GM23338 (cell line): ENCODE results near the gene RAB39A. TPM values are rescaled to one million over a fixed set of nuclear protein-coding genes. Genes with fewer than 3 reads are reported as not detected.
A peak's percentile ranks its signal among the peaks of the same experiment; 100 is the strongest.

Experiments used
- ATAC-seq: fragments of 200-7000 bp; cut with Tn5 transposase; 3 replicates; pipeline ENCODE4 v1.9.1; 2020
- DNase-seq: peaks from one replicate; pipeline ENCODE4 v3.0.0-alpha.2; 2015; ENCODE audit warnings: low spot score
- H2AFZ ChIP-seq: fragments of 200-600 bp; sonication (generic); 2 replicates; pipeline ENCODE4 v1.8.0; 2016; ENCODE audit warnings: antibody characterized with exemption, mild to moderate bottlenecking, moderate library complexity
- H3F3A ChIP-seq: fragments of 200-600 bp; sonication (generic); replicated peaks from 2 replicates; pipeline ENCODE4 v1.8.0; 2017; ENCODE audit warnings: antibody characterized with exemption, mixed run types, low read depth
- H3K27ac ChIP-seq: fragments of 200-600 bp; sonication (generic); 2 replicates; pipeline ENCODE4 v1.6.1; 2016; ENCODE audit warnings: low read depth
- H3K27me3 ChIP-seq: fragments of 200-600 bp; sonication (generic); 2 replicates; pipeline ENCODE4 v1.8.0; 2016; ENCODE audit warnings: mild to moderate bottlenecking, mixed run types, moderate library complexity; ENCODE audit not compliant: insufficient read depth
- H3K36me3 ChIP-seq: fragments of 200-600 bp; sonication (generic); 2 replicates; pipeline ENCODE4 v1.8.0; 2016; ENCODE audit warnings: mild to moderate bottlenecking; ENCODE audit not compliant: insufficient read depth
- H3K4me1 ChIP-seq: fragments of 200-600 bp; sonication (generic); 2 replicates; pipeline ENCODE4 v1.8.0; 2016; ENCODE audit warnings: mild to moderate bottlenecking, moderate library complexity; ENCODE audit not compliant: insufficient read depth
- H3K4me2 ChIP-seq: fragments of 200-600 bp; sonication (generic); 2 replicates; pipeline ENCODE4 v1.7.1; 2017; ENCODE audit warnings: mixed run types
- H3K4me3 ChIP-seq: fragments of 200-600 bp; sonication (generic); 2 replicates; pipeline ENCODE4 v1.6.1; 2016; ENCODE audit warnings: mixed run types
- H3K79me2 ChIP-seq: fragments of 200-600 bp; sonication (generic); replicated peaks from 2 replicates; pipeline ENCODE4 v1.8.0; 2017; ENCODE audit warnings: mild to moderate bottlenecking; ENCODE audit not compliant: insufficient read depth
- H3K9me2 ChIP-seq: fragments of 200-600 bp; sonication (generic); 2 replicates; pipeline ENCODE4 v1.8.0; 2017; ENCODE audit not compliant: insufficient read depth
- H4K20me1 ChIP-seq: fragments of 200-600 bp; sonication (generic); replicated peaks from 2 replicates; pipeline ENCODE4 v1.8.0; 2017; ENCODE audit warnings: mild to moderate bottlenecking; ENCODE audit not compliant: insufficient read depth
- H3K27ac Mint-ChIP-seq: 2 replicates; pipeline ENCODE4 v1.8.0; 2020; ENCODE audit warnings: inconsistent platforms, mild to moderate bottlenecking, moderate library complexity, mixed read lengths
- H3K27me3 Mint-ChIP-seq: 3 replicates; pipeline ENCODE4 v1.8.0; 2022; ENCODE audit warnings: low read depth, mild to moderate bottlenecking, moderate library complexity, mixed read lengths, inconsistent platforms; ENCODE audit not compliant: insufficient read depth, poor library complexity
- H3K36me3 Mint-ChIP-seq: 3 replicates; pipeline ENCODE4 v1.8.0; 2021; ENCODE audit warnings: low read depth, mild to moderate bottlenecking, inconsistent platforms, moderate library complexity, mixed read lengths
- H3K4me1 Mint-ChIP-seq: 3 replicates; pipeline ENCODE4 v1.8.0; 2020; ENCODE audit warnings: mild to moderate bottlenecking, inconsistent platforms, mixed read lengths
- H3K4me3 Mint-ChIP-seq: 3 replicates; pipeline ENCODE4 v1.8.0; 2021; ENCODE audit warnings: moderate library complexity, mild to moderate bottlenecking, inconsistent platforms, mixed read lengths
- H3K9me3 Mint-ChIP-seq: 3 replicates; pipeline ENCODE4 v1.8.0; 2020; ENCODE audit warnings: moderate library complexity, mild to moderate bottlenecking, inconsistent platforms, mixed read lengths
- CREB1 ChIP-seq: fragments of 250-450 bp; sonication (Bioruptor Pico); IDR thresholded peaks from 2 replicates; pipeline ENCODE4 v1.5.0; 2020; ENCODE audit warnings: low read depth, mild to moderate bottlenecking, moderate library complexity
- CTCF ChIP-seq, 2 experiments: fragments of 200-600 bp in 1 of 2; sonication (generic) in 1 of 2; conservative IDR thresholded peaks; 2 replicates each; pipeline versions ENCODE4 v1.5.1 to v1.6.1; 2016 to 2017; ENCODE audit warnings: antibody characterized with exemption in 2 of 2, low read depth in 2 of 2, mild to moderate bottlenecking in 2 of 2, moderate library complexity in 1 of 2
- EZH2phosphoT487 ChIP-seq: fragments of 200-600 bp; sonication (generic); IDR thresholded peaks from one replicate; pipeline ENCODE4 v1.8.1; 2018; ENCODE audit warnings: antibody characterized with exemption; ENCODE audit not compliant: unreplicated experiment
- JUNB ChIP-seq: IDR thresholded peaks from one replicate; pipeline ENCODE4 v1.6.1; 2016; ENCODE audit warnings: antibody characterized with exemption; ENCODE audit not compliant: unreplicated experiment
- NANOG ChIP-seq: IDR thresholded peaks from 2 replicates; pipeline ENCODE4 v1.6.1; 2016; ENCODE audit warnings: antibody characterized with exemption, borderline replicate concordance
- POLR2AphosphoS5 ChIP-seq: IDR thresholded peaks from 2 replicates; pipeline ENCODE4 v1.6.1; 2016; ENCODE audit warnings: antibody characterized with exemption, low read depth
- REST ChIP-seq: IDR thresholded peaks from one replicate; pipeline ENCODE4 v1.6.1; 2018; ENCODE audit warnings: antibody characterized with exemption; ENCODE audit not compliant: unreplicated experiment
- ZNF114 ChIP-seq: fragments of 250-450 bp; sonication (Bioruptor Pico); IDR thresholded peaks from 2 replicates; pipeline ENCODE4 v1.5.0; 2020; ENCODE audit warnings: mild to moderate bottlenecking, moderate library complexity
- polyA plus RNA-seq: library from polyadenylated mRNA; unstranded; fragments of >200 nt; fragmentation: Nextera tagmentation; extraction: Ambion mirVana; gene quantifications from 2 replicates; pipeline ENCODE4 v1.2.1, GENCODE V29; 2016
- total RNA-seq: library from RNA; depleted of rRNA; stranded (reverse); fragments of >200 nt; shearing (Covaris generic); gene quantifications from 2 replicates; pipeline ENCODE4 v1.2.3, GENCODE V29; 2014

RAB39A gene
- total and polyA plus RNA-seq, 2 experiments from 2014 or later, result 4.5 to 26.3 TPM

GRCh38 chr11:107998761-107999160, 70.5 kb downstream of the RAB39A start:
- H3K4me3 Mint-ChIP-seq, result no peak overlapping the region
- Histone ChIP-seq H4K20me1 (no peaks in the 10 kb centered on the region), H3K4me3 (no peak overlapping the region), H3K4me2 (no peak overlapping the region), H3K36me3 (no peaks in the 10 kb centered on the region), H3K27ac (no peak overlapping the region), H3K4me1 (no peaks in the 10 kb centered on the region), H2AFZ (no peak overlapping the region), H3F3A (no peaks in the 10 kb centered on the region), H3K27me3 (no peaks in the 10 kb centered on the region), H3K79me2 (no peaks in the 10 kb centered on the region), H3K9me2 (no peaks in the 10 kb centered on the region)
- TF ChIP-seq CREB1 (CRISPR knock-in tag) (no peak), REST (no peak), POLR2AphosphoS5 (no peak), ZNF114 (CRISPR knock-in tag) (no peak), NANOG (no peak), EZH2phosphoT487 (no peak), JUNB (no peak)
- H3K27me3 Mint-ChIP-seq, result peaks cover 7% of the 10 kb centered on the region
- DNase-seq, result no peak
- H3K4me1 Mint-ChIP-seq, result peaks cover 5% of the 10 kb centered on the region; the same call in 2 of the 3 replicates
- H3K36me3 Mint-ChIP-seq, result no peaks in the 10 kb centered on the region
- H3K27ac Mint-ChIP-seq, result no peak overlapping the region
- no peaks in the 10 kb centered on the region; the same call in 2 of the 3 replicates for H3K9me3 Mint-ChIP-seq
- no peak for ATAC-seq

GRCh38 chr11:107999759-108000455, 71.7 kb downstream of the RAB39A start:
- DNase-seq (peak; percentile 96), ATAC-seq (peak; percentile 100)
- Histone ChIP-seq H4K20me1 (no peaks in the 10 kb centered on the region), H3K4me1 (no peaks in the 10 kb centered on the region), H3F3A (no peaks in the 10 kb centered on the region), H3K79me2 (no peaks in the 10 kb centered on the region), H3K27ac (no peak overlapping the region), H3K36me3 (no peaks in the 10 kb centered on the region), H3K4me3 (no peak overlapping the region), H3K9me2 (no peaks in the 10 kb centered on the region), H2AFZ (peak overlapping the region; percentile 35; the same call in 1 of the 2 replicates), H3K4me2 (no peak overlapping the region), H3K27me3 (no peaks in the 10 kb centered on the region)
- Mint-ChIP-seq H3K27ac (no peak overlapping the region), H3K4me1 (peaks cover 5% of the 10 kb centered on the region; the same call in 2 of the 3 replicates), H3K4me3 (no peak overlapping the region), H3K9me3 (no peaks in the 10 kb centered on the region; the same call in 2 of the 3 replicates), H3K27me3 (peaks cover 7% of the 10 kb centered on the region), H3K36me3 (no peaks in the 10 kb centered on the region)
- peak; percentile 88 to 90 for TF ChIP-seq CTCF (conservative IDR thresholded peaks at IDR 0.05; ENCODE audit: low read depth in 2 of 2)
- no peak for TF ChIP-seq NANOG
